Left ventricle myocardium inferior (tissue), 1 donor: ENCODE results near the gene CXCR2. TPM values are rescaled to one million over a fixed set of nuclear protein-coding genes. Genes with fewer than 3 reads are reported as not detected.
A peak's percentile ranks its signal among the peaks of the same experiment; 100 is the strongest.

Experiments
- DNase-seq: peaks from one replicate; pipeline ENCODE4 v3.0.0-alpha.2; 2020
- H3K27ac ChIP-seq: fragments of 200-600 bp; replicated peaks from 2 replicates; pipeline ENCODE4 v1.8.0; 2021
- H3K27me3 ChIP-seq: fragments of 200-600 bp; 2 replicates; pipeline ENCODE4 v1.8.0; 2021; ENCODE audit warnings: low read depth
- H3K36me3 ChIP-seq: fragments of 200-600 bp; 2 replicates; pipeline ENCODE4 v1.8.0; 2021
- H3K4me1 ChIP-seq: fragments of 200-600 bp; 2 replicates; pipeline ENCODE4 v1.8.0; 2021
- H3K4me3 ChIP-seq: fragments of 200-600 bp; 2 replicates; pipeline ENCODE4 v1.8.0; 2021; ENCODE audit warnings: mild to moderate bottlenecking, moderate library complexity
- H3K9me3 ChIP-seq: fragments of 200-600 bp; replicated peaks from 2 replicates; pipeline ENCODE4 v1.8.0; 2021
- CTCF ChIP-seq: fragments of 200-600 bp; IDR thresholded peaks from 2 replicates; pipeline ENCODE4 v1.8.0; 2021; ENCODE audit warnings: antibody characterized with exemption, mild to moderate bottlenecking, borderline replicate concordance
- intact Hi-C: fragments of 100-400 bp; cut with micrococcal nuclease; formaldehyde crosslinking; loops from one replicate; pipeline ENCODE4 v1.11.0; 2022
- long read RNA-seq: library from polyadenylated mRNA; unstranded; transcript quantifications from one replicate; pipeline ENCODE4 v2.0.0, GENCODE V29; 2021
- total RNA-seq: library from RNA; stranded (reverse); fragmentation: NEBNext Ultra II Directional; extraction: Animal tissue kit (Norgen Biotek cat#: 25700); gene quantifications from one replicate; pipeline ENCODE4 v1.2.1, GENCODE V29; 2021
- donor health status: DM: no; HTN: yes; CAD: no; lungs with severe emphysema.

The CXCR2 gene
- total RNA-seq = 0.96 TPM
- long read RNA-seq = 0 reads

GRCh38 chr2:218125626-218126080 lies at the start of gene CXCR2:
CXCR2 (plus strand) TSS chr2:218126028; CDS start chr2:218134802, 8,774 bp downstream.
- Histone ChIP-seq H3K27ac (no peak within 1 kb of the TSS), H3K36me3 (no peaks in the 10 kb centered on the region), H3K27me3 (peaks cover 27% of the 10 kb centered on the region), H3K9me3 (peaks cover 24% of the 10 kb centered on the region), H3K4me1 (peaks cover 9% of the 10 kb centered on the region), H3K4me3 (no peak within 1 kb of the TSS)
- intact Hi-C loops = no loop called here
- no peak for TF ChIP-seq CTCF
- DNase-seq = peak; percentile 33

- H3K9me3 ChIP-seq = no peaks in the 10 kb centered on the region
- intact Hi-C loops = no loop called here
- H3K4me1 ChIP-seq = no peaks in the 10 kb centered on the region
- H3K27me3 ChIP-seq = peaks cover 8% of the 10 kb centered on the region
- H3K4me3 ChIP-seq = no peak overlapping the region
- no peak overlapping the region for H3K27ac ChIP-seq
- TF ChIP-seq CTCF = no peak
- no peak for DNase-seq
- no peaks in the 10 kb centered on the region for H3K36me3 ChIP-seq
Observed at GRCh38 chr2:218077464-218078216, 48.2 kb upstream of the CXCR2 start.

- no peak overlapping the region for H3K27ac ChIP-seq
- no peaks in the 10 kb centered on the region for H3K4me1 ChIP-seq
- no peak overlapping the region for H3K4me3 ChIP-seq
- TF ChIP-seq CTCF = no peak
- no peaks in the 10 kb centered on the region for H3K9me3 ChIP-seq
- intact Hi-C loops = no loop called here
- no peak for DNase-seq
- peaks cover 13% of the 10 kb centered on the region for H3K27me3 ChIP-seq
- H3K36me3 ChIP-seq = no peaks in the 10 kb centered on the region
Observed at GRCh38 chr2:218079943-218080913, 45.6 kb upstream of the CXCR2 start.

GRCh38 chr2:218081063-218081462 lies 44.8 kb upstream of the CXCR2 start:
- no peak for DNase-seq
- Histone ChIP-seq H3K4me3 (no peak overlapping the region), H3K27ac (no peak overlapping the region), H3K9me3 (peaks cover 8% of the 10 kb centered on the region), H3K36me3 (no peaks in the 10 kb centered on the region), H3K4me1 (no peaks in the 10 kb centered on the region), H3K27me3 (peaks cover 13% of the 10 kb centered on the region)
- TF ChIP-seq CTCF = no peak
- intact Hi-C loops = no loop called here

- intact Hi-C loops = no loop called here
- Histone ChIP-seq H3K4me1 (no peaks in the 10 kb centered on the region), H3K9me3 (peaks cover 14% of the 10 kb centered on the region), H3K4me3 (no peak overlapping the region), H3K27me3 (peaks cover 13% of the 10 kb centered on the region), H3K27ac (no peak overlapping the region), H3K36me3 (no peaks in the 10 kb centered on the region)
- TF ChIP-seq CTCF = no peak
- no peak for DNase-seq
Observed at GRCh38 chr2:218081695-218082094, 44.1 kb upstream of the CXCR2 start.
